ENCODE measurements around the gene AOC2.
"Not testable (repeated sequence)": the region's sequence is repeated elsewhere in the genome, so short reads cannot be mapped to it uniquely, and the experiment has no call there.

GRCh38 chr17:42856516-42856915 is 12.1 kb downstream of the AOC2 start:
- TF ChIP-seq CTCF (IDR thresholded peaks at IDR 0.05; ENCODE audit: low read length); EZH2 (IDR thresholded peaks at IDR 0.05; ENCODE audit: borderline replicate concordance, low read length): not testable (repeated sequence)

All from OCI-LY1 (cell line).